CD4-positive, alpha-beta T cell treated with Interleukin-15 for 4 hours (primary cell): Measurements from ENCODE around the gene TCF12.

Experiments used
- DNase-seq: peaks from one replicate; pipeline ENCODE4 v3.0.0-alpha.2; 2020; ENCODE audit warnings: low spot score

Gene TCF12

DNA sequence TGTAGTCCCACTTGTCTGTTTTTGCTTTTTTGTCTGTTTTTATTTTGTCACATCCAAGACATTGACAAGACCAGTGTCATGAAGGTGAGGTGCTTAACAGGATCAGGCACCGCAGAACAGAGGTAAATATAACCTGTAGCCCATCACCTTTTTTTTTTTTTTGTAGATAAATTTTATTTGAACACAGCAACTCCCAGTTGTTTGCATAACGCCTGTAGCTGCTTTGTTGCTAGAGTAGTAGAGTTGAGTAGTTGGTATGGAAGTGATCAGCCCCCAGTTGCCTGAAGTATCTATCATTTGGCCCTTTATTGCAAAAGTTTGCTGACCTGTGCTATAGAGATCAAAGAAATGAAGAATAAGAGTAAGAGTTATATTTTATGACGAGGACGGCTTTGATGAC is 135.0 kb downstream of the TCF12 start:
- DNase-seq, result no peak

DNA sequence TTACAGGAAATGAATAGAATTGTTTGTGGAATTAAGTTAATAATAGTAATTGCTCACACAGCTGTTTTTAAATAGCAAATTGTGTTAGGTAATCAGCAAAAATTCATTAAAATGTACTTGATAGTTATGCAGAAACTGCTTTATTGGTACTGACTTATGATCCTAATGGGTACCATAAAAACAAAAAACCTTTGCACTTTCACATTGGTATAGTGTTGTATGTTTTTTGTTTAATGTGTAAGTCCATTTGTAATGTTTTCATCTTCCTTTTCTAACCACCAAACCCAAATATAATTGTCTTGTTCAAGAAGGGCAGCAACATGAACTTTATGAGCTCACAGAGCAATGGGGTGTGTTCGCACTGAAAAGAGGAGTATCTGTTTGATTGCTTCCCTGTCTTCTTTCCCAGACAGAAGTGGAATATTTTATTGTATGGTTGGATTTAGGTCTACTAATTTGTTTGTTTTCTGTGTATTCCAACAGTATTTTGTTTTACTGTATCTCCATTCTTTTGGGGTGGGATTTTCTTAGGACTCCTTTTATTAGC is 135.8 kb downstream of the TCF12 start:
- no peak for DNase-seq

DNA sequence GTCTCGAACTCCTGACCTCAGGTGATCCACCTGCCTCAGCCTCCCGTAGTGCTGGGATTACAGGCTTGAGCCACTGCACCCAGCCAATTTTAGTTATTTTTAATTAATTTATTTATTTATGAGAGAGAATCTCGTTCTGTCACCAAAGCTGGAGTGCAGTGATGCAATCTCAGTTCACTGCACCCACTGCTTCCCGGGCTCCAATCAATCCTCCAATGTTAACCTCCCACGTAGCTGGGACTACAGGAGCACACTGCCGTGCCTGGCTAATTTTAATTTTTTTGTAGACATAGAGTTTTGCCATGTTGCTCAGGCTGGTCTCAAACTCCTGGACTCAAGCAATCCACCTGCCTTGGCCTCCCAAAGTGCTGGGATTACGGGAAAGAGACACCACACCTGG is 137.9 kb downstream of the TCF12 start:
- DNase-seq, result no peak

DNA sequence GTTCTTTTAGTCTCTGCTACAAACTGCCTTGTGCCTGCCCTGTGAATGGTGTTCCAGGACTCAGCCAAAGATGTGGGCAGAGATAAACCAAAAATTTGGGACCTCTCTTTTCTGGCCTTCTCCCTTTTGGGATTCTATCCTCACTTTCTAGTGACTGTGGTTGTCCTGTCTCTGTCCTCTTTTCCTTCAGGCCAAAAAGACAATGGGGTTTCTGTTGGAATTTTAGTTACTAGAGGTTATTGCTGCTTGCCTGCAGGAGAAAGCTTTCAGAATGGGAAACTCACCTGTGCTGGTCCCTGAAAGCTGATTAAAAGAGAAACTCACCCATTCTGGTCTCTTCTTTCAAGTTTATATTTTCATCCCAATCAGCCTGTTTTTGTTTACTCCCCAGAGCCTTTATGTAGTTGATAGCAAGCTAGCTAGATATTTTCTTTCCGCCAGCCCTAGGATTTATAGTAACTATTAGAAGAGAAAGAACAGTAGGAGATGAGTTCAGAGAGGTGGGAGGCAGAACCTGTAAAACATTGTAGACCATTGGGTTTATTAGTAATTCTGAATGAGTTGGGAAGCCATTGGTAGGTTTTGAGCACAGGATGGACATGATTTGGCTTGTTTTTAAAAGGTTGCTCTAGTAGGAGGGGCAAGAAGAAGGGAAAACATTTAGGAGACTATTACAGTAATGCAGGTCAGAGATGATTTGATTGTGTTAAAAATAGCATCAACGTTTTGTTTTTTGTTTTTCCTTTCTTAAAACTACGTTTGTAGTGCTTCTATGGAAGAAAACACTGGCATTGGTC is 138.9 kb downstream of the TCF12 start:
- DNase-seq, result no peak

DNA sequence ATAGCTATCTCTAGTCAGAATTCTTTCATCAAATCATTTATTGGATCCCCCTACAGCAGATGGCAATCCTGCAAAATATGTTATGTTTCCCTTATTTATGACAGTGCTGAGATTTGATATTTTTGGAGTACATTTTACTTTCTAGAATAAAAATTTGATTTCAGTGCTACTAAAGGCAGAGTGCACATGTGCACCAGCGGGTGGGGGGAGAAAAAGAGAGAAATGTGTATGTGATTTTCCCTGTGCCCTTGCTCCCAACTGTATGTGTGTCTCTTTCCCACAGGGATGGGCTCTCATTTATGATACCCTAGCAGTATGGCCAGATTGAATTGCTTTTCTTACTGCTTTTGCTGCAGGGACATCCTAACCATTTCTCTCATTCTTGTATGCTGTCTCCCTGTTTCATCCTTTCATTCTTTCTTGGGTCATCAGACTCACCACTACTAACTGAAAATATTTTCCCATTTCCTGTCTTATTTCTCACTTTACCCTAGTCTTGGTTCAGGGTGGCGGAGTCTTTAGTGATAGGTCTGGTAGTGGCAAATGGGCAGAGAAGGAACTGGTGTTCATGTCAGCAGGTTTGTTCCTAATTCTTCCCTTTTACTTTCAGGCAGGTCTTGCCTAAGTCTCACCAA is 140.7 kb downstream of the TCF12 start:
- no peak for DNase-seq

DNA sequence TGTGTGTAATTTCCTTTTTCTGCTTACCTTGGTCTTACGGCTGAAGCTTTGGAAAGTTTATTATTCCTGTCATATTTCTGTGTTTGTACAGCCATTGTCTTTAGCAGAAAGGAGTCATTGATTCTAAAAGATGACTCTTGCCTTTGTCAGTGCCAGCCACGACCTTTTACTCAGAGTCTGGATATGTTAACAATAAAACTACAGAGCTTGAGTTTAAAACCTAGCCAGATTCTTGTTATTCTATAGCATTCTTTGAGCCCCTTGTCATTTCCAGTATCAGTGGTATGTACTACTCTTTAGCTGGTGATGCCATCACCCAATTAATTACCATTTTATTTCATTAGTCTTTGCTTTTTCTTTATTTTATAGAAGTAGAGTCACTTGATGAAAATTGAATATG is 142.4 kb downstream of the TCF12 start:
- DNase-seq, result no peak

DNA sequence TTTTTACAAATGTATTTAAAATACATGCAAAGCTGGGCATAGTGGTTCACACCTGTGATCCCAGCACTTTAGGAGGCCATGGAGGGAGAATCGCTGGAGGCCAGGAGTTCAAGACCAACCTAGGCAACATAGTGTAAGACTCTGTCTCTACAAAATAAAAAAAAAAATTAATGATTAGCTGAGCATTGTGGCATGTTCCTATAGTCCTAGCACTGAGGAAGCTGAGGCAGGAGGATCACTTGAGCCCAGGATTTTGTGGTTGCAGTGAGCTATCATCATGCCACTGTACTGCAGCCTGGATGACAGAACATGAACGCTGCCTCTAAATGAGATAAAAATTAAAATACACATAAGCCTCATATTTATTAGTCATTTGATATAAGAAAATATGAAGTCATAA is 142.8 kb downstream of the TCF12 start:
- no peak for DNase-seq

DNA sequence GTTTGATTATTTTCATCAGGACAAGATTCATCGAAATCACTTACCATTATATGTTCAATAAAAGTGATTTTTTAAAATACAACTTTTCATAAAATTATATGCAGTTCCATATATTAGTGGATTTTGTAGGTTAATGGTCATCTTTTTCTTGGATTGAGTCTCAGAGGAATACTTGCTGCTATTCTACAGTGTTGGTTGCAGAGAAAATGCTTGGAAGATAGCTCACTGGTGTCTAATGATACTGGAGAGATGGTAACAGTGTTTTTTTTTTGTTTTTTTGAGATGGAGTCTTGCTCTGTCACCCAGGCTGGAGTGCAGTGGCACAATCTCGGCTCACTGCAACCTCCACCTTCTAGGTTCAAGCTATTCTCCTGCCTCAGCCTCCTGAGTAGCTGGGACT is 143.3 kb downstream of the TCF12 start:
- DNase-seq, result no peak

DNA sequence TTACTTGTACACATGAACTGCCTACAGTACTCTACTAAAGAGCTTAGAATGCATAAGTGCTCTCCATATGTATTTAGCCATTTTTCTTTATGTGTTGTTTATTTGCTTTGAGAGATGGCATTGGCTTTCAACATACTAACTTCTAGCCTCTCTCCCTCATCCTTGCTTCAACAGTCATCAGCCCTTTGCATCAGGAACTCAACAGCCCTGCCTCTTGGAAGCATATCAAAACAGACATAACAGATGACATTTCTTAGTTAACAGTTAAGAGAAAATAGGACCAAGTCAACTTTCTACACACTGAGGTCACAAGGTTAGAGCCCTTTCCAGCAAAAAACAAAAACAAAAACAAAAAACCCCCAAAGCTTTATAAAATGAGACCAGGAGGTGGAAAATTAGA is 145.6 kb downstream of the TCF12 start:
- DNase-seq, result no peak

DNA sequence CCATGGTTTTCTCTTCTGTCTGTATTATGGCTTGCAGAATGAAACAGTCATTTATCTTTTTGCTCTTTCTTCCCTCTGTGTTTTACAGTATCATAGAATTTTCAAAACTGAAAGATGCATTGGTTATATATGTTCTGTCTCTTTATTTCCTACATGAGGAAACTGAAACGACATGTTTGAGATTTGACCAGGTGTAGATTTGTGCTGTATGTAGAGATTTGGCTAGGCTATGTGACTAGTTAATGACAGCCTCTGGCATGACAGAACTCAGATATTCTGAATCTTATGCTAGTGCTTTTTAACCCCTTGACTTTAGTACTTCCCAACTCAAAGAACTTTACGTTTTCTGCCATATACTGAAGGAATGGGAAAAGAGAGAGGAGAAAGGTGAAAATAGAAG is 151.0 kb downstream of the TCF12 start:
- no peak for DNase-seq

DNA sequence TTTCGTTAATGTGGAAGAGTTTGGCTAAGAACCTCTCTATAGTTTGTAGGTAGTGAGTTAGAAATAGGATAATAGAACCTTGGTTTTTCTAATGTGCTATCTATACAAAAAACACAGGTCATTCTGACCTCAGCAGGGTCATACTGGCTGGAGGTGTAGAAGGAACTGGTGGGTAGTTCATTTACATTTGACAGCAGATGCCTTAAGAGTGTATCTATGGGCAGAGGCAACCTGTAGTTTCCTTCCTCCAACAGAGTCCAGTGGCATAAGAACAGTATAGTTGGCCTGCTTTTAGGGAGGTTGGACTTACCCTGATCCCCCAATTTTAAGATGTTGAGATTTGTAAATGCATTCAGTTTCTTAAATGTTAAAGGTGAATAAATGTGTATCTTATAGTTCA is 152.2 kb downstream of the TCF12 start:
- no peak for DNase-seq

DNA sequence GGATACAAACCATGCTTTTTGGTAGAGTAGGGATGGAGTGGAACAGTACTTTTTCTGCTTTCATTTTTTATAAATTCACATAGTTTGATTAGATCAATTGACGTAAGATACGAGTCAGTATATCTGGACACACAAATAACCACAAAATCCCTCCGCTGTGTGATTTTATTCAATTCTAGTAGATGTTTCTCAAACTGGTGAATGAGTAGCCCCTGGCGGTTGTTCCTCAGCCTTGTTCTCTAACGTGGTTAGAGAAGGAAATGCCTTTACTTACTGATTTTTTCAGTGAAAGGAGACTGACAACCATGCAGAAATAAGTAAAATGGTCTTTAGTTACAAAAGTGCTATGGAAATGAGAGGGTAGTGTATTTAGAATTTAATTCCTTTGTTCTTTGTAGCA is 161.0 kb downstream of the TCF12 start:
- no peak for DNase-seq

DNA sequence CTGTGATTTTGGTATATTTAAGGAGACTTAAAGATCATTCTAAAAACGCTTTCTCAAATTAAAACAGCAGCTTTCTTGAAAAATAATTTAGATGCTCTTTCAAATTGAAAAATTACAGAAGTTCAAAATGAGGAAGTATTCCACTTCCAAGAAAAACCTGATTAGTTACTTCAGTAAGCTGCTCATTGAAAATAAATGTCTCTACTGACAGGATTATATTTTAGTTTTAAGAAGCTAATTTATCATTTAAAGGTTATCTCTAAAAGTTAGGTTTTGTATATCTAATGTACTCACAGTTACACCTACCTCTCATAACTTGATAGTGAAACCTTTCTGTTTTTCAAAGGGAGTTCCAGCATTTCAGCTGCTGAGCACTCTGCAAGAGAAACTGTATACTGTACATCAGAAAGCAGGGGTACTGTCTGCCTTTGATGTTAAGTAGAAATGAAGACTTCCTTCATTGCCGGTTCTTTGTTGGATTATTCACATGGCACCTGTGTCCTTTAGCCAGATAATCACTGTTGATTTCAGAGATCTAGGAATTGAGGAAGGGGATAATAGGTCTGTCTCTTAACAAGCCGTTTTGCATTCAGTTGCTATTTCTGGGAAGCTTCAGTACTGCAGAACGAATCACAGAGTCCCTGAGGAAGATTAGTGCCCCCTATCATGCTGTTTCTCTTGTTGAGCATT is 161.6 kb downstream of the TCF12 start:
- no peak for DNase-seq

DNA sequence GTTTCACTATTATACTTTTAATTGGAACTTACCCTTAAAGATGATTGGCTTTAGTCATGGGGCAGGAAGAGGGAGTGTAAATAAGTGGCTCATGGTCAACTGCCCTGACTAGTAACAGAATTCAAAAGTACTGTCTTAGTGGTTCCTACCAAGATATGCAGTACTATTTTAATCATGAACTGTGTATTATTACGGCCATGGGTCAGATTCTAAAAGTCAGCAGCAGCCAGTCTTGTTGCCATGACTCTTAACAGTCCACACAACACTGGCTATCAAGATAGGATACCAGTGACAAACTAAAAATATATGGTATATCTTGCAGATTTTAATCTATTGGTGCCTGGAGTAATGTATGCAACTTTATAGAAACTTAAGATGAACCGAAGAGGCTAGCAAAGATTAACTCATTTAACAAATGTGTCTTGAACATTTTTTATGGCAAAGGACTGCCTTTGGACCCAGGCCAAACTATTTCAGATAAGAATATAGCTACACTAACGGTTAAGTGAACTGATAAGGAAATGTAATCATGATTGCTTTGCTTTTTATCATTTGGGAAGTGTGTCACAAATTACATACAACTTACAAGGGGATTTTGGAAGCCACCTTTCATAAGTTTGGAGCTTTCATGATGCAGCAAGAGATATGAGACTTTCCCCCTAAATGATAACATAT is 163.7 kb downstream of the TCF12 start:
- no peak for DNase-seq

DNA sequence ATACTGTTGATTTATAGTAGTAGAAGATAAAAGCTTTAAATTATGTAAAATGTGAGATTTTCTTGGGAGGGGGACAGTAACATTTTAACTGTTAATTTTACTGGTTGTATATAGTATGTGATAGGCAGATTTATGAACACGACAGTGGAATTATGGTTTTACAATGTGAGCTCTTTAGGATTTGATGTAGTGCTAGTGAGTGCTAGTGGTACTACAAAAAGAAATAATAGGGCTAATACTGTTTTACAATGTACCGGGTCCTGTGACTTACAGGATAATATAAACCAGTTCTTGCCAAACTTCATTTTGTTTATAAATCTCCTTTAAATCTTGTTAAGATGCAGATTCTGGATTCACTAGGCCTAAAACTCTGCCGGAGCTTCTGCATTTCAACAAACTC is 165.7 kb downstream of the TCF12 start:
- no peak for DNase-seq

DNA sequence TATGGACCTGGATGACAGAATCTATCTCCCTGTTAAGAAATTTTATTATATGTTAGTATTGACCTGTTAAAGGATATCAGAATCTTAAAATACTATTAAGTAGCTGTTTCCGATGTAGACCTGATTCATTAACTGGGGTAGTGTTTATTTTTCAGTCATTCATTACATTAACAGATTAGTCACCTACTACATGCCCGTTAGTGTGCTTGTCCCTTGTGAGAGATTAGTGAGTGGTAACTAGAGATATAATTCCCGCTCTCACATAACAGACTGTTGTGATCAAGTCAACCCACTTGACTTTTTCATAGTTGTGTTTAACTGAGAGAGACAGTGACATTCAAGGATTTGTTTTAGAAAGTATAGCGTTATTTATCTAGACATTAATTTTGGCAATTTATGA is 166.8 kb downstream of the TCF12 start:
- DNase-seq, result no peak

DNA sequence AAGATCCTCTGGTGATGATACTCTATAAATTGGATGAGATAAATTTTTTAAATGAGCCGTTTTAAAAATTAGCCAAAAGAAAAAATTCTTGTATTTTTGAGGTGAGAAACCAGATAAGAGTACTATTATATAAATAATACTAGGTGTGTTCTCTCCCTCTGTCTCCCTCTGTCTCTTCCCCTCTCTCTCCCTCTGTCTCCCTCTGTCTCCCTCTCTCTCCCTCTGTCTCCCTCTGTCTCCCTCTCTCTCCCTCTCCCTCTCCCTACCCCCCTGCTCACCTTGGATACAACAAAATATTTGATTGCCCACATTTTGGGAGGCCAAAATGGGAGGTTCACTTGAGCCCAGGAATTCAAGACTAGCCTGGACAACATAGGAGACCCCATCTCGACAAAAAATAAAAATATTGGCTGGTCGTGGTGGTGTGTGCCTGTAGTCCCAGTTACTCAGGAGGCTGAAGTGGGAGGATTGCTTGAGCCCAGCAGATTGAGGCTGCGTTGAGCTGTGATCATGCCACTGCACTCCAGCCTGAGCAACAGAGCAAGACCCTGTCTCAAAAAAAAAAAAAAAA is 168.5 kb downstream of the TCF12 start:
- DNase-seq, result no peak

DNA sequence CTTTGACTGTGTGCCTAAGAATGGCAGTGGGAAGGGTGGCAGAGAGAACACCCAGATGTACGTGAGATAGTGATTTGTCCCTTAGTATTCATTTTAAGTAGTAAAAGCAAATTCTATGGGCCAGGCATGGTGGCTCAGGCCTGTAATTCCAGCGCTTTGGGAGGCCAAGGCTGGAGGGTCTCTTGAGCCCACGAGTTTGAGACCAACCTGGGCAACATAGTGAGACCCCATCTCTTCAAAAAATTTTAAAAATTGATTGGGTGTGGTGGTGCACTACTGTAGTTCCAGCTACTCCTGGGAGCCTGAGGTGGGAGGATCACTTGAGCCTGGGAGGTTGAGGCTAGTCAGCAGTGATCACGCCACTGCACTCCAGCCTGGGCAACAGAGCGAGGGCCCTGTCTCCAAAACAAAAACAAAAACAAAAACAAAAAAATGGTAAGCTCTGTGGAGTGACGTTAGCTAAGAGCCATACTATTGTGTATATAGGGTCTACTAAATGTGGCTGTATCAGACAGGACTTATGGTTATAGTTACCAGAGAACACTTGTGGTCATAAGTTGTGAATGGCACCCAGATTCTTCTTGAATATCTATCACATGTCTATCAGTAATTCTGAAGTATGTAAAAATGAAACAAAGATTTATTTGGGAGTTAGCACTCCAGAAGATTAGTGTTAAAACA is 171.5 kb downstream of the TCF12 start:
- DNase-seq, result no peak

DNA sequence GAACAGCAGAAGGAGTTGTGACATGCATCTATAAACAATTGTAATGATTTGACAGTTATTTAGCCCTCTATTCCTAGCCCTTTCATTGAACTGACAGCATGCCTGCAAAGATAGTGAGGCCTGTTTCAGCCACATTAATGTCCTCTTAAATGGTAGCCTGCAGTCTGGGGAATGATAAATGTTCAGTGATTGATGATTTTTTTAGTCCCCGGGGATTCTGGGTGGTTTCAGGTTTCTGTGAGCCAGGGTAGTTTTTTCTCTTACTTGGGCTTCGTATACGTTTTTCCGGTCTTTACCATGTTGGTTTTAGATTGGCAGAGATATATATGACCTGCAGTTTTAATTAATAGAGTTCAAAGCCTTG is 172.0 kb downstream of the TCF12 start:
- DNase-seq, result no peak

DNA sequence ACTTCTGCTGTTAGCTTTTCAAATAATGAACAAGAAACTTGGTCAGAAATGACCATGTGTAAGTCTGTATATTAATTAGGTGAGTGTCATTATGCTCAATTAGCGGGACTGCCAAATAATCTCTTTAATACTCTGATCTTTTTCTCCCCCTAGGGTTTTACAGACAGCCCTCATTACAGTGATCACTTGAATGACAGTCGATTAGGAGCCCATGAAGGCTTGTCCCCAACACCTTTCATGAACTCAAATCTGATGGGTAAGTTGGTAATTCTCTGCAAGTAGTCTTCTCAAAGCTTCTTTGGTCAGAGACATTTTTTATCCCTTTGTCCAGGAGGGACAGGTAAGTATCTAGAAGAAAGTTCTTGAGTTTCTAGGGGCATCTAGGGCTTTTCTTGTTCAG is 173.2 kb downstream of the TCF12 start:
- DNase-seq, result no peak

DNA sequence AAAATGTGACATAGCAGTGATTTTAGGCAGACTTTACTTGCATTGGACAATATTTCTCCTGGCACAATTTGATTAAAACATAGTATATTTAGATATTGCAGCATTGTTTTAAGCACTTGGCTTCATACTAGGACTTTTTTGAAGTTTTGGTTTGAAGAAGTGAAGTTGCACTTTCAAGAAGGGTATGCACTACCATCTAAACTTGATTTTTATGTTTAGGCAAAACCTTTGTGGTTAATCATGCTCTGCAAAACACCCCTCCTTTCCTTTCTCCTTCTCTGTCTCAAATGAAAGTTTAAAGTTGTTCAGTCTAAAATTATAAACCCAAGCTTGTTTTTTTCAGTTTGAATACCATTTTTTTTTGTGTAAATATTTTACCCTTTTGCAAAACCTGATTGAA is 173.8 kb downstream of the TCF12 start:
- no peak for DNase-seq
